K562 (cell line): ENCODE data around the gene HEG1.

Experiments
- CHD2 ChIP-seq: IDR thresholded peaks from 2 replicates; pipeline ENCODE4 v1.6.1; 2011; ENCODE audit warnings: low read depth, low read length
- ELF1 ChIP-seq: fragments of 200-800 bp; sonication (Bioruptor generic); IDR thresholded peaks from 2 replicates; pipeline ENCODE4 v1.6.1; 2016; ENCODE audit warnings: missing genetic modification characterization, missing compliant biosample characterization
- HCFC1 ChIP-seq: IDR thresholded peaks from 2 replicates; pipeline ENCODE4 v1.6.1; 2012; ENCODE audit warnings: low read depth, low read length, improper control_type of control experiment
- KAT7 ChIP-seq: sonication (generic); formaldehyde crosslinking; IDR thresholded peaks from 2 replicates; pipeline ENCODE4 v1.8.0; 2022; ENCODE audit warnings: missing genetic modification reagents, mild to moderate bottlenecking, borderline replicate concordance
- PHB ChIP-seq: fragments of 250-450 bp; sonication (Bioruptor Pico); IDR thresholded peaks from 2 replicates; pipeline ENCODE4 v1.5.0; 2021
- POLR2A ChIP-seq: fragments of 450-650 bp; conservative IDR thresholded peaks from 2 replicates; pipeline ENCODE4 v1.6.1; 2016
- RFX5 ChIP-seq: IDR thresholded peaks from 2 replicates; pipeline ENCODE4 v1.6.1; 2011; ENCODE audit warnings: low read depth, mild to moderate bottlenecking, improper control_type of control experiment, low read length
- SMAD2 ChIP-seq: fragments of 150-350 bp; IDR thresholded peaks from 2 replicates; pipeline ENCODE4 v1.6.1; 2014; ENCODE audit warnings: low read depth, mild to moderate bottlenecking, low read length
- TF ChIP-seq, protein P1 (sequence below), 3 experiments: IDR thresholded peaks in 2 of 3; conservative IDR thresholded peaks in 1 of 3; 2 replicates each; pipeline ENCODE4 v1.5.1; 2011 to 2012; ENCODE audit warnings: low read length in 3 of 3, mild to moderate bottlenecking in 3 of 3, control low read depth in 2 of 3, improper control_type of control experiment in 1 of 3, inconsistent platforms in 1 of 3, low read depth in 1 of 3, mixed read lengths in 1 of 3, moderate library complexity in 1 of 3; ENCODE audit not compliant: insufficient read depth in 2 of 3
- TF ChIP-seq, protein P2 (sequence below): sonication (generic); formaldehyde crosslinking; IDR thresholded peaks from 2 replicates; pipeline ENCODE4 v1.8.0; 2023; ENCODE audit warnings: mild to moderate bottlenecking, missing genetic modification reagents
- TF ChIP-seq, protein P3 (sequence below): sonication (generic); formaldehyde crosslinking; IDR thresholded peaks from 2 replicates; pipeline ENCODE4 v1.9.0; 2022; ENCODE audit warnings: mild to moderate bottlenecking, missing genetic modification reagents
- TF ChIP-seq, protein P4 (sequence below): fragments of 450-650 bp; IDR thresholded peaks from 2 replicates; pipeline ENCODE4 v1.6.1; 2014; ENCODE audit warnings: low read depth, mild to moderate bottlenecking, moderate library complexity, borderline replicate concordance
- TF ChIP-seq, protein P5 (sequence below), 2 experiments: fragments of 200-800 bp in 1 of 2; sonication (Bioruptor generic) in 1 of 2; sonication (generic) in 1 of 2; formaldehyde crosslinking in 1 of 2; IDR thresholded peaks in 1 of 2; conservative IDR thresholded peaks in 1 of 2; 2 replicates each; pipeline versions ENCODE4 v1.5.0 to v1.6.1; 2016 to 2020; ENCODE audit warnings: missing compliant biosample characterization in 1 of 2, missing genetic modification characterization in 1 of 2, missing genetic modification reagents in 1 of 2
- TF ChIP-seq, protein P6 (sequence below): fragments of 450-650 bp; IDR thresholded peaks from 2 replicates; pipeline ENCODE4 v1.6.1; 2016; ENCODE audit warnings: low read depth, mild to moderate bottlenecking, moderate library complexity

DNA sequence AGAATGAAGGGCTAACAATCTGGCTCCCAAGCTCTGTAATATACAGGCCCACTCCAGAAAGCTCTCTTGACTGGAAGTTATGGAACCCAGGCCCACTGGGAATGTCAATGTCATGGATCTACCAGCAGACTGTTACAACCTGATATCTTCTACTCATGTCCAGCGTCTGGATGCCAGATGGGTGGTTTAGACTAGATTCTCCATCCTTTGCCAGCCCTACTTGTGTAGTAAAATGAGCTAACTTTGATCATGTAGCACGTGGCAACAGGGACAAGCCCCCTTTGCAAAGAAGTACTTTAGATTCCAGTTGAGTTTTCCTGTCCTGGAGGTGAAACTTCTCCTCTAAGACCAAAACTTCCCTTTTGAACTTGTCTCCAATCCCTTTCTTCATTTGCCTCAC is 55.1 kb downstream of the HEG1 start:
- TF ChIP-seq, protein P1, sequence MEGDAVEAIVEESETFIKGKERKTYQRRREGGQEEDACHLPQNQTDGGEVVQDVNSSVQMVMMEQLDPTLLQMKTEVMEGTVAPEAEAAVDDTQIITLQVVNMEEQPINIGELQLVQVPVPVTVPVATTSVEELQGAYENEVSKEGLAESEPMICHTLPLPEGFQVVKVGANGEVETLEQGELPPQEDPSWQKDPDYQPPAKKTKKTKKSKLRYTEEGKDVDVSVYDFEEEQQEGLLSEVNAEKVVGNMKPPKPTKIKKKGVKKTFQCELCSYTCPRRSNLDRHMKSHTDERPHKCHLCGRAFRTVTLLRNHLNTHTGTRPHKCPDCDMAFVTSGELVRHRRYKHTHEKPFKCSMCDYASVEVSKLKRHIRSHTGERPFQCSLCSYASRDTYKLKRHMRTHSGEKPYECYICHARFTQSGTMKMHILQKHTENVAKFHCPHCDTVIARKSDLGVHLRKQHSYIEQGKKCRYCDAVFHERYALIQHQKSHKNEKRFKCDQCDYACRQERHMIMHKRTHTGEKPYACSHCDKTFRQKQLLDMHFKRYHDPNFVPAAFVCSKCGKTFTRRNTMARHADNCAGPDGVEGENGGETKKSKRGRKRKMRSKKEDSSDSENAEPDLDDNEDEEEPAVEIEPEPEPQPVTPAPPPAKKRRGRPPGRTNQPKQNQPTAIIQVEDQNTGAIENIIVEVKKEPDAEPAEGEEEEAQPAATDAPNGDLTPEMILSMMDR (IDR thresholded peaks at IDR 0.05 in 2 of 3, conservative IDR thresholded peaks at IDR 0.05 in 1 of 3; ENCODE audit: insufficient read depth in 2 of 3, low read depth in 1 of 3, low read length in 3 of 3), result no peak
- TF ChIP-seq RFX5 (no peak), SMAD2 (no peak), HCFC1 (no peak), KAT7 (CRISPR knock-in tag) (no peak), PHB (CRISPR knock-in tag) (no peak), CHD2 (no peak), ELF1 (tag) (no peak), POLR2A (no peak)
- TF ChIP-seq, protein P2, sequence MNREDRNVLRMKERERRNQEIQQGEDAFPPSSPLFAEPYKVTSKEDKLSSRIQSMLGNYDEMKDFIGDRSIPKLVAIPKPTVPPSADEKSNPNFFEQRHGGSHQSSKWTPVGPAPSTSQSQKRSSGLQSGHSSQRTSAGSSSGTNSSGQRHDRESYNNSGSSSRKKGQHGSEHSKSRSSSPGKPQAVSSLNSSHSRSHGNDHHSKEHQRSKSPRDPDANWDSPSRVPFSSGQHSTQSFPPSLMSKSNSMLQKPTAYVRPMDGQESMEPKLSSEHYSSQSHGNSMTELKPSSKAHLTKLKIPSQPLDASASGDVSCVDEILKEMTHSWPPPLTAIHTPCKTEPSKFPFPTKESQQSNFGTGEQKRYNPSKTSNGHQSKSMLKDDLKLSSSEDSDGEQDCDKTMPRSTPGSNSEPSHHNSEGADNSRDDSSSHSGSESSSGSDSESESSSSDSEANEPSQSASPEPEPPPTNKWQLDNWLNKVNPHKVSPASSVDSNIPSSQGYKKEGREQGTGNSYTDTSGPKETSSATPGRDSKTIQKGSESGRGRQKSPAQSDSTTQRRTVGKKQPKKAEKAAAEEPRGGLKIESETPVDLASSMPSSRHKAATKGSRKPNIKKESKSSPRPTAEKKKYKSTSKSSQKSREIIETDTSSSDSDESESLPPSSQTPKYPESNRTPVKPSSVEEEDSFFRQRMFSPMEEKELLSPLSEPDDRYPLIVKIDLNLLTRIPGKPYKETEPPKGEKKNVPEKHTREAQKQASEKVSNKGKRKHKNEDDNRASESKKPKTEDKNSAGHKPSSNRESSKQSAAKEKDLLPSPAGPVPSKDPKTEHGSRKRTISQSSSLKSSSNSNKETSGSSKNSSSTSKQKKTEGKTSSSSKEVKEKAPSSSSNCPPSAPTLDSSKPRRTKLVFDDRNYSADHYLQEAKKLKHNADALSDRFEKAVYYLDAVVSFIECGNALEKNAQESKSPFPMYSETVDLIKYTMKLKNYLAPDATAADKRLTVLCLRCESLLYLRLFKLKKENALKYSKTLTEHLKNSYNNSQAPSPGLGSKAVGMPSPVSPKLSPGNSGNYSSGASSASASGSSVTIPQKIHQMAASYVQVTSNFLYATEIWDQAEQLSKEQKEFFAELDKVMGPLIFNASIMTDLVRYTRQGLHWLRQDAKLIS (CRISPR knock-in tag), result no peak
- TF ChIP-seq, protein P3, sequence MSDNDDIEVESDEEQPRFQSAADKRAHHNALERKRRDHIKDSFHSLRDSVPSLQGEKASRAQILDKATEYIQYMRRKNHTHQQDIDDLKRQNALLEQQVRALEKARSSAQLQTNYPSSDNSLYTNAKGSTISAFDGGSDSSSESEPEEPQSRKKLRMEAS, result no peak
- TF ChIP-seq, protein P4, sequence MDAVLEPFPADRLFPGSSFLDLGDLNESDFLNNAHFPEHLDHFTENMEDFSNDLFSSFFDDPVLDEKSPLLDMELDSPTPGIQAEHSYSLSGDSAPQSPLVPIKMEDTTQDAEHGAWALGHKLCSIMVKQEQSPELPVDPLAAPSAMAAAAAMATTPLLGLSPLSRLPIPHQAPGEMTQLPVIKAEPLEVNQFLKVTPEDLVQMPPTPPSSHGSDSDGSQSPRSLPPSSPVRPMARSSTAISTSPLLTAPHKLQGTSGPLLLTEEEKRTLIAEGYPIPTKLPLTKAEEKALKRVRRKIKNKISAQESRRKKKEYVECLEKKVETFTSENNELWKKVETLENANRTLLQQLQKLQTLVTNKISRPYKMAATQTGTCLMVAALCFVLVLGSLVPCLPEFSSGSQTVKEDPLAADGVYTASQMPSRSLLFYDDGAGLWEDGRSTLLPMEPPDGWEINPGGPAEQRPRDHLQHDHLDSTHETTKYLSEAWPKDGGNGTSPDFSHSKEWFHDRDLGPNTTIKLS, result no peak
- TF ChIP-seq, protein P5, sequence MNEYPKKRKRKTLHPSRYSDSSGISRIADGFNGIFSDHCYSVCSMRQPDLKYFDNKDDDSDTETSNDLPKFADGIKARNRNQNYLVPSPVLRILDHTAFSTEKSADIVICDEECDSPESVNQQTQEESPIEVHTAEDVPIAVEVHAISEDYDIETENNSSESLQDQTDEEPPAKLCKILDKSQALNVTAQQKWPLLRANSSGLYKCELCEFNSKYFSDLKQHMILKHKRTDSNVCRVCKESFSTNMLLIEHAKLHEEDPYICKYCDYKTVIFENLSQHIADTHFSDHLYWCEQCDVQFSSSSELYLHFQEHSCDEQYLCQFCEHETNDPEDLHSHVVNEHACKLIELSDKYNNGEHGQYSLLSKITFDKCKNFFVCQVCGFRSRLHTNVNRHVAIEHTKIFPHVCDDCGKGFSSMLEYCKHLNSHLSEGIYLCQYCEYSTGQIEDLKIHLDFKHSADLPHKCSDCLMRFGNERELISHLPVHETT (CRISPR knock-in tag; conservative IDR thresholded peaks at IDR 0.05 in 1 of 2, IDR thresholded peaks at IDR 0.05 in 1 of 2), result no peak
- TF ChIP-seq, protein P6, sequence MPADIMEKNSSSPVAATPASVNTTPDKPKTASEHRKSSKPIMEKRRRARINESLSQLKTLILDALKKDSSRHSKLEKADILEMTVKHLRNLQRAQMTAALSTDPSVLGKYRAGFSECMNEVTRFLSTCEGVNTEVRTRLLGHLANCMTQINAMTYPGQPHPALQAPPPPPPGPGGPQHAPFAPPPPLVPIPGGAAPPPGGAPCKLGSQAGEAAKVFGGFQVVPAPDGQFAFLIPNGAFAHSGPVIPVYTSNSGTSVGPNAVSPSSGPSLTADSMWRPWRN, result no peak
